NCI-H128 (cell line): ENCODE measurements around the gene MAP2K6.

Source experiments
- DNase-seq: peaks from one replicate; lab custom pipeline; 2025; ENCODE audit not compliant: unreplicated experiment; lab: John Stamatoyannopoulos, UW

Gene MAP2K6

DNA sequence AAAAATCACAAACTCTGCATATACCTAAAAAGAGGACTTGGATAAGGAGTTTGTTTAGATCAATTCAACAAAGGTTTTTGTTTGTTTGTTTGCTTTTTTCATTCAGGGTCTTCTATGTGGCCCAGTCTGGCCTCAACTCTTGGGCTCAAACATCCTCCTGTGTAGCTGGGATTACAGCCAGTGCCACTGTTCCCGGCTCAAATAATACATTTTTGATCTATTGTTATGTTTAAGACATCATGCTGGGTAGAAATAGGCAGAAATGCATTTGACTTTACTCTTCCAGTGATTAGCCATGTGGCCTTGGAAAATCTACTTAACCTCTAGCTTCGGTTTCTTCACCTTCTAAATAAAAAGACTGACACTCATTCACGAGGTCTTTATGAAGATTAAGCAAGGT lies 11.5 kb downstream of the MAP2K6 start:
- DNase-seq = no peak

DNA sequence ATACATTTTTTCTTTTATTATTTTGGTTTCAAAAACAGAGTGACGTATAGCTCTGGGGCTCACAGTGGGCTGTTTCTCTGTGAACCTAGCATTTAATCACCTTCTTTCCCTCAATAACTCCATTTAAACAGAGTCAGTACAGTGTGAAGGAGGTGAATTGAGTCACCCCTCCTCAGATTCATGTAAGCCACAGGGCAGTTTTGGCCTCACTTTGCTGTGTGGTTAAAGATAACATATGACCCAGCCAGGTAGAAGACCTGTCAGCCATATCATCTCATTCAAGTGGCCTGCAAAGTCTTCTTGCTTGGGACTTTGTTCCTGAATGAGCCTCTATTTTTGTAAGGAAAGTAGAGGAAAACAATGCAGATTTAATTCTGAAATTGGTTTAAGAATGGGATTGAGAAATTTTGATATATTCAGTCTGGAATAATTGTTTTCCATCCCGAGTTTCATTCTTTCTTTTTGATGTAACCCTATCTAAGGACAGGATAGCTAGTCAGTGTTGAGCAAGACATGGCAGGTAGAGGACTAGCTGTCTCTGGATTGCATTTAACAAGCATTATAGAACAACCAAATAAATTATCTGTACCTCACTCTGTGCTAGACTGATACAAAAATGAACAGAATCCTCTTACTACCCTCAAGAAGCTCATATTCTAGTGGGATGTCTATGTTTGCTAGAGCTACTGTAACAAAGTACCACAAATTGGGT lies 13.1 kb downstream of the MAP2K6 start:
- DNase-seq = no peak

DNA sequence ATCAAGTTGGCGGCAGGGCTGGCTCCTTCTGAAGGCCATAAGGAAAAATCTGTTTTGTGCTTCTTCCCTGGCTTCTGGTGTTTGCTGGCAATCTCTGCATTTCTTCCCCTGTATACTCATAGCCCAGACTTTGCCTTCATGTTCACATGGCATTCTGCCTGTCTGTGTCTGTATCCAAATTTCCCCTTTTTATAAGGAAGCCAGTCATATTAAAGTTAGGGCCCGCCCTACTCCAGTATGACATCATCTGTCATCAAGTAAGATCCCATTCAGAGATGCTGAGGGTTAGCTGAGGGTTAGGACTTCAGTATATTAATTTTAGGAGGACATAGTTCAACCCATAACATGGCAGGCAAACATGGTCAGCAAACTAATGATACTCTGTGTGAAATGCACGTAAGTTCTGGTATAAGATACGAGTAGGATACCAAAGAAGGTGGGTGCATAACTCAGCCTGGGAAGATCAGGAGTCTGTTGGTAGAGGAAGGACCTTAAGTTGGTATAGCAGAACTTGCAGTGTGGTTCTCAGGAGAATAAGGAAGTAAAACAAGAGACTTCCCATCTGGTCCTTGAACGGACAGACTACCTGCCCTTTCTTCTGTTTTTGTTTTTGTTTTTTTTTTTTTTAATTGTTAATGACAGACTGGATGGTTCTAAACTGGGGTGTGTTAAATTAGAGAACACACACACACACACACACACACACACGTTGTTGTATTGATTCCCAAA lies 13.9 kb downstream of the MAP2K6 start:
- no peak for DNase-seq

DNA sequence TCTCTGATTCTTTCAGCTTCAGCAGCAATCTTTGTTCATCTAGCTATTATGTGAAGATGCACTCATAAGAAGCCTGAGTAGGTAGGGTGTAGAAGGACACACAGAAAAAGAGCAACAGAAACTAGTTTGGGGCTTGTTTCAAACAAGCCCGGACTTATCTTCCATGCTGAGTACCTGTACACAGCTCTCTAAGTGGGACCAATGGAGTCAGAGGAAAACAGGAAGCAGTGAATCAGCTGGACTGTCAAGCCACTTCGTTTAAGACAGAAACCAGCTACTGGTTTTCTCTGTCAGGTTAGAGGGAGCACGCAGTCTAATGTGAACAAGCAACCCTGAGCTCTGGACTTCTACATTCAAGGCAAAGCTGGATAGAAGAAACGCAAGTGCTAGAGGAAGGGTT lies 16.0 kb downstream of the MAP2K6 start:
- no peak for DNase-seq

DNA sequence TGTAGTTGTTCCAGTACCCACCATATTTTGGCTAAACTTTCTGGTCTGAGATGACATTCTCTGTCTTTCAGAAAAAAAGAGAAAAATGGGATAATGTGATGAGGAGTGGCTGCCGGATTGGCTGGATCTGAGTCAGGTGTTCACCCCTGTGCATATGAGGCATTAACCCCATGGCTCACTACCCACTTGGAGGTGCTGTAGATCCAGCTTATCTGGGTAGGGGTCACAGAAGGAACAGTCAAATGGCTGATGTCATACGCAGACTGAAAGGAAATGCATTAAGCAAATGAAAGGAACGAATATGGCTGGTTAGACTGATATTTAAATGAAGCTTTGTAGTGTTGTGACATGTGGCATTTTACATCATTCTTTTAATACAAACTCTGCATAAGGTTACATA lies 17.3 kb downstream of the MAP2K6 start:
- DNase-seq = no peak

DNA sequence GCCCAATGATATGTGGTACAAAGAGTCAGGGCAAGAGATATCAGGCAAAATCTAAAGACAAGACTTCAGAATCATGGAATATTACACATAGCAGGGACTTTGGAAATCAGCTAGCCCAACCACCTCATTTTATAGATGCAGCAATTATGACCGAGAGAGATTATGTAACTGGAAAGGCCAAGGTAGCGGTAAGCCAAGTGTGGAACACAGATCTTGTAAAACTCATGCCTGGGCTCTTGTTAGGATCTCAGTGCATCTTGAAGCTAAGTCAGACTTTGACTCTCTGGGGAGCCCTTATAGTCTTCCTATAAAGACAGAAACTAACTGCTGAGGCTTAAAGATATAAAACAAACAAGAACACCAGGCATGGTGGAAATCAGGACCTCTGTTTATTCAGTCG lies 18.6 kb downstream of the MAP2K6 start:
- DNase-seq = no peak

DNA sequence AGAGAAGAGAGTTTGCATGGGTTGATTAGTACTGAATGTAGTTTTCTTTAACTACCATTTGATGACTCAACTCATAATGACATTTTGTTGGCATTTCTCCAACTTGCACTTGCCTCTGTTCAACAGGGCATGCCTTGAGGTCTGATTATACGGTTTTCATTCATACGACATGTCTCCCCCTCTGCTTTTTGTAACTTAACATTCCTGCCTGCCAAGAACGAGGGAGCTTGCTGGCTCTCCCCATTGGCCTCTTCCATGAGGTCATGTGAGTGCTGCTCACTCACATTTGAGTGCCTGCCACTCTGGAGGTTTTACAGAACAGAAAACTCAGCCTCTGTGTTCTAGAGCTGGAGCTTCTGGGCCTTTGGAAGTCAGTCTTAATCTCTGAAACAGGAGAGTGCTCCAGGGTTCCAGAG lies 19.7 kb downstream of the MAP2K6 start:
- DNase-seq = peak; percentile 43

DNA sequence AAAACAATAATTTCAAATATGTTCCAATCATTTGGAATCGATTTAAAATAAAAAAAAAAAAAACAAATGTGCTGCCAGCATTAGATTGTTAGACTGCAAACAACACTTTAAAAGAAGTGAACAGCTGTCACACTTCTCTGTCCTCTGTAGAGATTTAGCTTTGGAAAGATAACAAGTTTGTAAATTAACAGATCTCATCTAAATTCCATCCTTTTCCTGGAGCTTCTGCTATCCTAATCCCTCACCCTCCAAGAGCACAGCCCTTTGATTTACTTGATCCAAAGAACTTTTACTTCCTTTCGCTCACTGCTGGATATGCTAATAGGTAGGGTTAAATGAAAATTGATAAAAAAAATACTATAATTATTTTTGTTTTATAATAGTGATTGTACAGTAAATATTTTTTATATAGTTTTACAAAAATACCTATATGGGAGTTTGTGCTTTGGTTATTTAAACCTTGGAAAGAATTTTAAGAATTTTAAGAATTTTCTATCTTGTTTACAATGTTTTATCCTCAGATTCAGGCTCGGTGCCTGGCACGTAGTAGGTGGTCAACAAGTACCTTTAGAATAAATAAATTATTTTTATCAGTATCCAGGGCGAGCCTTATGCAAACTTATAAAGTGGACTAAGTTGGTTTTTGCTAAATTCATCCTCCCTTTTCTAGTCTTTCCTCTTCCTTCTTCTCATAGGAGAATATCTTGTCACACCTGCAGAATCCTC lies 21.6 kb downstream of the MAP2K6 start:
- DNase-seq = no peak

DNA sequence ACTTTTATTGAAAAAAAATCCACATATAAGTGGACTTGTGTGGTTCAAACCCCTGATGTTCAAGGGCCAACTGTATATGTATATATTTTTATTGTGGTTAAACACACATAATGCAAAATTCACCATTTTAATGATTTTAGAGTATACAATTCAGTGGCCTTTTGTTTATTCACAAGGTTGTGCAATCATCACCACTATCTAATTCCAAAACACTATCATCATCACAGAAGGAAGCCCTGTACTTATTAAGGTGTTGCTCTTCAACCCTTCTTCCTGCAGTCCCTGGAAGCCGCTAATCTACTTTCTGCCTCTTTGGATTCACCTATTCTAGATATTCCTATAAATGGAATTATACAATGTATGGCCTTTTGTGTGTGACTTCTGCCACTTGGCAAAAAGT lies 23.0 kb downstream of the MAP2K6 start:
- no peak for DNase-seq

DNA sequence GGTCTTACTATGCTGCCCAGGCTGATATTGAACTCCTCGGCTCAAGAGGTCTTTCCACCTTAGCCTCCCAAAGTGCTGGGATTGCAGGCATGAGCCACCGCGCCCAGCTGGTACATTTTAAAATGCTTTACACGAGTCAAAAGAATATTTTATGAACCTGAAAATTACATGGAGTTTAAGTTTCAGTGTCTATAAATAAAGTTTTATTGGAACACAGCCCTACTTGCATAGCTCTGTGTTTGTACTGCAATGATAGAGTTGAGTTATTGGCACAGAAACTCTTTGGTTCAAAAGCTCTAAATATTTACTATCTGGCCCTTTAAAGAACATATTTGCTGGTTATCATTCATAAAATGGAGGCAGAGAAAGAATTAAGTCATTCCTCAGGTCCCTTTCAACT lies 24.3 kb downstream of the MAP2K6 start:
- DNase-seq = no peak

DNA sequence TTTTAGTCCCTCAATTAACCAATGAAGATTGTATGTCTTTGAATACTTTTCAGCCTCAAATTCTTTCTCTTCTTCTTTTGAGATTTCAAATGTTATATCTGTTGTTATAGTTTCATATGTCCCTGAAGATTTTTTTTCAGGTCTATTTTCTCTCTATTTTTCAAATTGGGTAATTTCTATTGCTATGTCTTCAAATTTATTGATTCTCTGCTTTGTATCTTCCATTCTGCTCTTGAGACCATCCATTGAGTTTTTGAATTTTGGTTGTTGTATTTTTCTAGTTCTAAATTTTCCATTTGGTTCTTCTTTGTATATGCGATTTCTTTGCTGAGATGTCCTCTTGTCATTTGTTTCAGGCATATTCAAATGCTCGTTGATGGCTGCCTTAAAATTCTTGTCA lies 26.7 kb downstream of the MAP2K6 start:
- no peak for DNase-seq

DNA sequence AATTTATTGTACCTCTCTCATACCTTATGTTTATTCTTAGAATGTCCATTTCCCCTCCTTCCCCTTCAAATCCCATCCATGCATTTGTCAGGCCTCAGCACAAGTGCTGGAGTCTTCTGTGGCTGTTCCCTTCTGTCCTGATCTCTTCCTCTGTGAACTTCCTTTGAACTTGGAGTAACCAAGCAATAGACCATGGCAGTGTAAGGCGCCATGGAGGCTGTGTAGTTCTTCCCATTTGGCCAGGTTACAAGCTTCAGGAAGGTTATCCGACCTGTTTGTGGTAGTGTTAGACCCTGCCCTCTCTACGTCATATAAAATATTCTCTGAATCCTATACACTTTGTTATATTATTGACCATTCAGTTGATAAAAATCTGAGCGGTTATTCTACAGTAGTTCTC lies 28.6 kb downstream of the MAP2K6 start:
- DNase-seq = no peak

DNA sequence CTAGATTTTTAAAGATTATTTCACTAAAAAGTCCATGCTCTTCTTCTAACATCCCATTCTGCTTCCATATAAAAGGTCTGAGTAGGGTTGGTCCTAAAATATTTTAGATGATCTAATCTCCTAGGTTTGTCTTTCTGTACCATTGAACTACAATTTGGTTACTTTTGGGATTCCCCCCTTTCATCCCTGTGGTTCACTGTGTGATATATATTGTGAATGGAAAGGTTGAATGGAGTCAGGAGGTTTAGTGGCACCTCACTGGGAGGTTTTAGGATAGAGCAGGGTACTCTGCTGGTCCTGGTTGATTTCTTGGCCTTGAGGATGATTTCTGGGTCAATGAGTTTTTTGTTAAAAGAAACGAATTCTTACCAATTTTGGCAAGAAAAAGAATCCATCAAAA lies 29.5 kb downstream of the MAP2K6 start:
- no peak for DNase-seq

DNA sequence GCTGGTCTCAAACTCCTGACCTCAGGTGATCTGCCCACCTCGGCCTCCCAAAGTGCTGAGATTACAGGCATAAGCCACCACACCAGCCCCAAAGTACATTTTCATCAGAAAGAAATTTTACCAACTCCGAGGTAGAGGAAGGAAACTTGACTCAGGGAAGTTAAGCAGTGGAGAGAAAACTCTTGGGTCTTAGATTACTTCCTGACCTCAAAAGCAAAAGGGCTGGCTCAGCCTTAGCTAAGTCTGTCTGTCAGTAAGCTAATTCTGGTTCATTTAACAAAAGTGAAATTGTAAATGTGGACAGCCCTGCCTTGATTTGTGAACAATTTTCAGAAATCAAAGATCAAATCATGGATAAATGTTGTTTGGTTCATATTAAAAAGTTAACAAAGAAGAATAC lies 30.6 kb downstream of the MAP2K6 start:
- DNase-seq = no peak

DNA sequence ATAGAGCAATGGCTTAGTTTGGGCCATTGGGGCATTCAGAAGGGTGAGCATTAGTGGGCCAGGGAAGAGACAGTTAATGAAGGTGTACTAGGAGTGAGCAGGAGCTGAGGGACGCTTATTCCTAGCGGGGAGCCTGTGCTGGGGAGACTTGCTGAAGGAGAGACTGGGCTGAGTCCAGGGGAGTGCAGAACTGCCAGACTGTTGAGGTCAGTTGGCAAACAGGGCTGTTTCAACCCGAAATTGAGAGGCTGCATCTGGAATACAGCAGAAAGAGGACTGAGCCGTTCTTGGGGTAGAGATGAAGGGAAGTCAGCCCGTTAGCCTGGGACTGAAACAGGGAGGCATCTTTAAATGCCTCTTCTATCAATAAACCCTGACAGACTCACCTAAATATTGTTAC lies 33.2 kb downstream of the MAP2K6 start:
- no peak for DNase-seq

DNA sequence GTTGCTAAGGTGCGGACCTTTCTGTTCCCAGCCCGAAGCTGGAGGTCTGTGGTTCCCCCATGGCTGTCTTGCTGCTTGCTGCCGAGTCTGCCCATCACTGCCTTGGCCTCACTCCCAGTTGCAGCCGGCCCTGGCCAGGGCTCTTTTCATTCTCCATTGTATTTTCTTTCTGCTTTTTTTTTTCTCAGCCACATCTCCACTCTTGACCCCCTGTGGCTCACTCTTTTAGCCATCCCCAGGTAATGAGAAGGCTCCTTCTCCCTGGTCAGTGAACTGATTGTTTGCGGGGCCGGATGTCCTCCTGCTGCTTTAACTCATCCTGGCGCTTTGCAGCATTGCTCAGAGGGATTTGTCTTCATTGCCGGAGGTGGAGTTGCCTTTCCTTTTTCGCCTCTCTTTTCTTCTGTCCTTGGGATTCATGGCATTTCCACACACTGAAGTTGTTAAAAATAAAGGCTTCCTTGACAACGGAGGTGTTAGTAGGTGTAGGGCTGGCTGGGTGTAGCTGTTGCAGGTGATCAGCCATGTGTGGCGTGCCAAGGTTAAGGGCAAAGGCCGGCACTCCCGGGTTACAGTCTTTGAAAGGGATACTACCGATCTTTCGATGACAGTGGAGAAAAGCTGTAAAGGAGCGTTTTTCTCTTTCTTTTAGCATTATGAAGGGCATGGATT lies 34.1 kb downstream of the MAP2K6 start:
- no peak for DNase-seq

DNA sequence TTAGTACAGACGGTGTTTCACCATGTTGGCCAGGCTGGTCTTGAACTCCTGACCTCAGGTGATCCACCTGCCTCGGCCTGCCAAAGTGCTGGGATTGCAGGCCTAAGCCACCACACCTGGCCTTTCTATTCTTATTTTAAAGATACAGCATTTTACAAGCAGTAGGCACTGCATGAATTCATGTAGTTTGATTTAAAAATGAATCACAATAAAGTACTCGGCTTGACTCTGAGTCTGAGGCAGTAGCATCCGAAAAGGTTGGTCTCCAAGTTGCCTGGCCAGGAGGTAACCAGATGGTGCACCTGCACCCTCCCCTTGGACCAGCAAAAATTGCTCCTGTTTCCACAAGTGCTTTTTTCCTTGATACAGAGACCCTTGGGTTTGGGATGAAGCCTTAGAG lies 35.6 kb downstream of the MAP2K6 start:
- DNase-seq = no peak

DNA sequence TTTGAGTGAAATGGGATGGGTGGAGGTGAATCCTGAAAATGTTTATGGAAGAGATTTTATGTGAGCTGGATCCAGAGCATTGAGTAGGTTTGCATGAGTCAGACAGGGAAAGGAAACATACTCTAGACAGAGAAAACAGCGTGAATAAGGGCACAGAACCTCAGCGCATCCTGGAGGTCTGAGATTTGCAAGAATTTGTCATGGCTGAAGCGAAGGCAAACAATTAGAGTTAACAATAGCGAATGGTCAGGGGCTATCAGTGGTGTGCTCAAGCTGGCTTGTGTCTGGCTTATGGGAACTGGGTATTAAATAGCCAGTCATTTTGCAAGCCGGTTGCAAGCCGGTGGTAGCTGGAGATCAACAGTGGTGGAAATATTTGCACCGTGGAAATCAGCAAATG lies 36.4 kb downstream of the MAP2K6 start:
- DNase-seq = no peak

DNA sequence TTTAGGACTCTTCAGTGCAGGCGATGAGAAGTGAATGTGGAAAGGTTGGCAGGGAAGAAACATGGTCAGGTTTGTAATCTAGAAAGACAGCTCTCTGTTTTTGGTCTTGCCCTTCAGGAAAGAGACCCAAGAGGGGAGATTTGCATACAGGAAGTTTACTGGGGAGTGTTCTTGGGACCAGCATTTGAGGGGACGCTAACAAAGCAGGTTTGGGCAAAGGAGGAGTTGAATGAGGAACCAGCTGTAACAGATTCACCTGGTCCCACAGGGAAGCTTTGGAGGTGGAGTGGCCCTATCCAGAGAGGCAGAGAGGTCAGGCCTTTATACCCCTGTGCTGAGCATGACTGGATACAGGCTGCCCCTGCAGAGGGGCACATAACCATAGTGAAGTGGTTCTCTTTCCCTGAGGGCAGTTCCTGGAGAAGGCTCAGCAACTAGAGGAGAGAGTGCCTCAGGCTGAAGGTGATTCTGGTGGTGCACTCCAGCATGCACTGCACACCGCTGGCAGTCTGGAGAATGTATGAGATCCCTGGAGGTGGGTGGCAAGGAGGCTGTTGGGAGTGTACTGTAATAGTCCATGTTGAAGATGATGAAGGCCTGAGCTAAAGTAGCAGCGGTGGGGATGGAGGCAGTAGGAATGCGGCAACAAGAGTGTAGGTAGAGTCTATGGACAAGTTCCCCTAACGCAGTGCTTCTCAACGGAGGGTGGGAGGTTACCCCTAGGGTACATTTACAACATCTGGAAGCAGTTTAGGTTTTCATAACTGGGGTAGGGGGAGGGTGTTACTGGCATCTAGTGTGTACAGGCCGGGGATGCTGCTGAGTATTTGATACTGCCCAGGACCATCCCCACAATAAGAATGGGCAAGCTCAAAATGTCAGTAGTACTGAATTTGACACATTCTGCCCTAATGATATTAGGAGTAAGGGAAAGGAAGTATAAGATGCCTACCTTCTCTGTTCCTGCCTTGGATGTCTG lies 37.2 kb downstream of the MAP2K6 start:
- DNase-seq = no peak

DNA sequence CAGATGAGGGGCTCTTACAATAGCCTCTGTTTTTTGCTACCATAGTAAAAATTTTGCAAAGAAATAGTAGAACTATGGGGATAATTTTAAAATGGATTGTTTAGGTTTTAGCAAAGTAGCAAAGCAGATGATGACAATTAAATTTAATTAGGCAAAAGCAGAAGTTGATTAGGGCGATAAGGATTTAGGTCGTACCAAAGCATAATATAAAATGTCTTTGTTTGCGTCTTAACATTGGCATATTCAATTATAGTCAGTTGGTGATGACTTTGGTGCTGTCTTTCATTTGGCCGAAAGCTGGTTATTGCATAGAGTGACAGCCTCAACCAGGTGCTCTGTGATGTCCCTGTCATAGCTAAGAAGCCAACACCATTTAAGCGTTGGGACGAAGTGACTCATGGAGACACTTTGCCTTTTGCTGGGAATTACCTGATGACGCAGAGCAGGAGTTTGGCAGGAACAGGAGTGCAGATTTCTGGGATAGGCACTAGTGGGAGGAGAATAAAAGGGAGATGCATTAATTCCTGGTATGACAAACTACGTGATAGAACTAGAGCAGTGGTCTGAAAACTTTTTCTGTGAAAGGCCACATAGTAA lies 38.3 kb downstream of the MAP2K6 start:
- DNase-seq = no peak
